ENCODE data around the gene BAIAP2L1.
"Not testable (repeated sequence)": the region's sequence is repeated elsewhere in the genome, so short reads cannot be mapped to it uniquely, and the experiment has no call there.

Gene BAIAP2L1

GRCh38 chr7:98322331-98323270 lies 78.3 kb downstream of the BAIAP2L1 start:
- DNase-seq (ENCODE audit: low spot score): no peak

GRCh38 chr7:98321301-98321700 lies 79.6 kb downstream of the BAIAP2L1 start:
- no peak for DNase-seq (ENCODE audit: low spot score)

- no peak for DNase-seq (ENCODE audit: low spot score)
These were observed 81.7 kb downstream of the BAIAP2L1 start for GRCh38 chr7:98319176-98319575.

GRCh38 chr7:98317366-98318040 lies 83.4 kb downstream of the BAIAP2L1 start:
- DNase-seq (ENCODE audit: low spot score): no peak

GRCh38 chr7:98315994-98316527 lies 84.8 kb downstream of the BAIAP2L1 start:
- DNase-seq (ENCODE audit: low spot score): not testable (repeated sequence)

GRCh38 chr7:98315318-98315993 lies 85.4 kb downstream of the BAIAP2L1 start:
- no peak for DNase-seq (ENCODE audit: low spot score)

GRCh38 chr7:98314469-98314868 lies 86.4 kb downstream of the BAIAP2L1 start:
- DNase-seq (ENCODE audit: low spot score): no peak

- DNase-seq (ENCODE audit: low spot score): no peak
These were observed 88.7 kb downstream of the BAIAP2L1 start for GRCh38 chr7:98312201-98312600.

GRCh38 chr7:98309566-98309965 lies 91.3 kb downstream of the BAIAP2L1 start:
- no peak for DNase-seq (ENCODE audit: low spot score)

- DNase-seq (ENCODE audit: low spot score): no peak
These were observed 92.9 kb downstream of the BAIAP2L1 start for GRCh38 chr7:98307971-98308466.

- no peak for DNase-seq (ENCODE audit: low spot score)
These were observed 94.8 kb downstream of the BAIAP2L1 start for GRCh38 chr7:98305951-98306535.

- DNase-seq (ENCODE audit: low spot score): no peak
These were observed 97.0 kb downstream of the BAIAP2L1 start for GRCh38 chr7:98303906-98304305.

GRCh38 chr7:98303176-98303865 lies 97.6 kb downstream of the BAIAP2L1 start:
- no peak for DNase-seq (ENCODE audit: low spot score)

GRCh38 chr7:98301693-98302470 lies 99.0 kb downstream of the BAIAP2L1 start:
- no peak for DNase-seq (ENCODE audit: low spot score)

GRCh38 chr7:98300595-98301372 lies 100.1 kb downstream of the BAIAP2L1 start:
- no peak for DNase-seq (ENCODE audit: low spot score)

GRCh38 chr7:98297626-98298286 lies 103.1 kb downstream of the BAIAP2L1 start:
- DNase-seq (ENCODE audit: low spot score): no peak

- no peak for DNase-seq (ENCODE audit: low spot score)
These were observed 104.1 kb downstream of the BAIAP2L1 start for GRCh38 chr7:98296833-98297232.

GRCh38 chr7:98295467-98296192 lies 105.3 kb downstream of the BAIAP2L1 start:
- no peak for DNase-seq (ENCODE audit: low spot score)

All from kidney capillary endothelial cell (primary cell).